Ectodermal cell (in vitro differentiated cells): ENCODE results near the gene FANCD2OS. TPM values are rescaled to one million over a fixed set of nuclear protein-coding genes. Genes with fewer than 3 reads are reported as not detected.

Source experiments
- H3K27ac ChIP-seq: 2 replicates; pipeline ENCODE4 v1.7.0; 2013; ENCODE audit warnings: mild to moderate bottlenecking, low read depth, low read length; ENCODE audit not compliant: insufficient read depth, poor library complexity, severe bottlenecking
- H3K27me3 ChIP-seq: 2 replicates; pipeline ENCODE4 v1.7.0; 2013; ENCODE audit warnings: mild to moderate bottlenecking, low read length; ENCODE audit not compliant: insufficient read depth, control insufficient read depth, poor library complexity, severe bottlenecking
- H3K36me3 ChIP-seq: one replicate; pipeline ENCODE4 v1.7.0; 2013; ENCODE audit warnings: low read length; ENCODE audit not compliant: control insufficient read depth, insufficient read depth
- H3K4me1 ChIP-seq: one replicate; pipeline ENCODE4 v1.7.0; 2013; ENCODE audit warnings: low read length; ENCODE audit not compliant: control insufficient read depth, insufficient read depth
- H3K4me3 ChIP-seq: 2 replicates; pipeline ENCODE4 v1.7.0; 2013; ENCODE audit warnings: low read depth, low read length, control low read depth; ENCODE audit not compliant: insufficient read depth
- H3K9me3 ChIP-seq: 2 replicates; pipeline ENCODE4 v1.7.0; 2013; ENCODE audit warnings: mild to moderate bottlenecking, low read length, moderate library complexity; ENCODE audit not compliant: control insufficient read depth
- WGBS, 2 experiments: methylation state at CpG; one replicate each; pipeline ENCODE4 v1.1.7; 2013; ENCODE audit warnings: missing lambda C conversion rate in 2 of 2; 5-methylcytosine and 5-hydroxymethylcytosine counted together
- polyA plus RNA-seq, 4 experiments: library from polyadenylated mRNA; stranded (reverse); fragments of 50-300 nt; gene quantifications; one replicate each; pipeline ENCODE4 v1.2.3, GENCODE V29; 2013

The FANCD2OS gene
- not detected for polyA plus RNA-seq (2013, experiment 1 of 4)
- polyA plus RNA-seq (2013, experiment 2 of 4): not detected
- polyA plus RNA-seq (2013, experiment 3 of 4): not detected
- polyA plus RNA-seq (2013, experiment 4 of 4): not detected

GRCh38 chr3:10108091-10108490 lies at the start of gene FANCD2OS:
FANCD2OS (minus strand) TSS chr3:10108255; CDS start chr3:10104774, 3,481 bp downstream.
- no peak within 1 kb of the TSS for H3K4me3 ChIP-seq
- H3K27ac ChIP-seq: no peak within 1 kb of the TSS
- no peaks in the 10 kb centered on the region for H3K36me3 ChIP-seq
- 94% methylated on average over 28 of the region's 28 CpGs for WGBS, 2 experiments
- H3K4me1 ChIP-seq: no peaks in the 10 kb centered on the region
- no peaks in the 10 kb centered on the region for H3K9me3 ChIP-seq
- no peaks in the 10 kb centered on the region for H3K27me3 ChIP-seq

- Histone ChIP-seq H3K36me3 (peaks cover 3% of the 10 kb centered on the region), H3K4me1 (no peaks in the 10 kb centered on the region), H3K27me3 (no peaks in the 10 kb centered on the region), H3K4me3 (no peak overlapping the region), H3K27ac (no peak overlapping the region), H3K9me3 (no peaks in the 10 kb centered on the region)
- WGBS, 2 experiments: 91 to 92% methylated on average over 4 of the region's 4 CpGs
Measured at GRCh38 chr3:10157031-10157430, 49.0 kb upstream of the FANCD2OS start.

GRCh38 chr3:10155658-10156057 lies 47.6 kb upstream of the FANCD2OS start:
- H3K27me3 ChIP-seq: no peaks in the 10 kb centered on the region
- no peaks in the 10 kb centered on the region for H3K9me3 ChIP-seq
- no peak overlapping the region for H3K27ac ChIP-seq
- 91 to 96% methylated on average over 4 of the region's 4 CpGs for WGBS, 2 experiments
- H3K4me1 ChIP-seq: no peaks in the 10 kb centered on the region
- H3K36me3 ChIP-seq: peaks cover 4% of the 10 kb centered on the region
- H3K4me3 ChIP-seq: no peak overlapping the region

GRCh38 chr3:10155123-10155472 lies 47.0 kb upstream of the FANCD2OS start:
- no peak overlapping the region for H3K4me3 ChIP-seq
- H3K36me3 ChIP-seq: peaks cover 9% of the 10 kb centered on the region
- H3K4me1 ChIP-seq: no peaks in the 10 kb centered on the region
- no peaks in the 10 kb centered on the region for H3K27me3 ChIP-seq
- H3K27ac ChIP-seq: no peak overlapping the region
- WGBS, 2 experiments: 96 to 98% methylated on average over 4 of the region's 4 CpGs
- H3K9me3 ChIP-seq: no peaks in the 10 kb centered on the region

- WGBS, 2 experiments: 95 to 96% methylated on average over 14 of the region's 14 CpGs
- Histone ChIP-seq H3K27ac (no peak overlapping the region), H3K36me3 (peaks cover 12% of the 10 kb centered on the region), H3K4me1 (no peaks in the 10 kb centered on the region), H3K27me3 (no peaks in the 10 kb centered on the region), H3K4me3 (no peak overlapping the region), H3K9me3 (no peaks in the 10 kb centered on the region)
Measured at GRCh38 chr3:10154335-10155122, 46.5 kb upstream of the FANCD2OS start.

GRCh38 chr3:10150987-10151386 lies 42.9 kb upstream of the FANCD2OS start:
- 86 to 90% methylated on average over 6 of the region's 6 CpGs for WGBS, 2 experiments
- Histone ChIP-seq H3K4me1 (no peaks in the 10 kb centered on the region), H3K36me3 (peaks cover 15% of the 10 kb centered on the region)

GRCh38 chr3:10149226-10149625 lies 41.2 kb upstream of the FANCD2OS start:
- Histone ChIP-seq H3K27ac (no peak overlapping the region), H3K36me3 (peaks cover 22% of the 10 kb centered on the region), H3K9me3 (no peaks in the 10 kb centered on the region), H3K27me3 (no peaks in the 10 kb centered on the region), H3K4me3 (no peak overlapping the region), H3K4me1 (no peaks in the 10 kb centered on the region)
- WGBS, 2 experiments: 93 to 97% methylated on average over 8 of the region's 8 CpGs

More at GRCh38 chr3:10150987-10151386, 42.9 kb upstream of the FANCD2OS start:
- no peak overlapping the region for H3K27ac ChIP-seq
- H3K27me3 ChIP-seq: no peaks in the 10 kb centered on the region
- no peaks in the 10 kb centered on the region for H3K9me3 ChIP-seq
- H3K4me3 ChIP-seq: no peak overlapping the region

GRCh38 chr3:10145685-10146084 lies 37.6 kb upstream of the FANCD2OS start:
- 88 to 96% methylated on average over 4 of the region's 4 CpGs for WGBS, 2 experiments
- Histone ChIP-seq H3K27me3 (no peaks in the 10 kb centered on the region), H3K36me3 (peaks cover 20% of the 10 kb centered on the region), H3K4me1 (no peaks in the 10 kb centered on the region), H3K4me3 (no peak overlapping the region), H3K27ac (no peak overlapping the region), H3K9me3 (no peaks in the 10 kb centered on the region)

- Histone ChIP-seq H3K36me3 (peaks cover 8% of the 10 kb centered on the region), H3K4me1 (no peaks in the 10 kb centered on the region), H3K9me3 (no peaks in the 10 kb centered on the region), H3K27ac (no peak overlapping the region), H3K4me3 (peak overlapping the region; percentile 54), H3K27me3 (no peaks in the 10 kb centered on the region)
- whole genome bisulfite sequencing, 2 experiments: 87 to 89% methylated on average over 29 of the region's 29 CpGs
Measured at GRCh38 chr3:10142707-10143560, 34.9 kb upstream of the FANCD2OS start.

- H3K27ac ChIP-seq: no peak overlapping the region
- H3K9me3 ChIP-seq: no peaks in the 10 kb centered on the region
- peaks cover 8% of the 10 kb centered on the region for H3K36me3 ChIP-seq
- H3K4me3 ChIP-seq: no peak overlapping the region
- H3K27me3 ChIP-seq: no peaks in the 10 kb centered on the region
- 90 to 91% methylated on average over 23 of the region's 23 CpGs for WGBS, 2 experiments
- H3K4me1 ChIP-seq: no peaks in the 10 kb centered on the region
Measured at GRCh38 chr3:10140996-10141546, 33.0 kb upstream of the FANCD2OS start.
